Dedifferentiated amniotic fluid mesenchymal stem cell (primary cell): Measurements from ENCODE around the gene EIF3C.
"Not testable (repeated sequence)": the region's sequence is repeated elsewhere in the genome, so short reads cannot be mapped to it uniquely, and the experiment has no call there.

Experiments used
- DNase-seq: peaks from one replicate; pipeline ENCODE4 v3.0.0-alpha.2; 2016; ENCODE audit errors: extremely low spot score

EIF3C gene, protein sequence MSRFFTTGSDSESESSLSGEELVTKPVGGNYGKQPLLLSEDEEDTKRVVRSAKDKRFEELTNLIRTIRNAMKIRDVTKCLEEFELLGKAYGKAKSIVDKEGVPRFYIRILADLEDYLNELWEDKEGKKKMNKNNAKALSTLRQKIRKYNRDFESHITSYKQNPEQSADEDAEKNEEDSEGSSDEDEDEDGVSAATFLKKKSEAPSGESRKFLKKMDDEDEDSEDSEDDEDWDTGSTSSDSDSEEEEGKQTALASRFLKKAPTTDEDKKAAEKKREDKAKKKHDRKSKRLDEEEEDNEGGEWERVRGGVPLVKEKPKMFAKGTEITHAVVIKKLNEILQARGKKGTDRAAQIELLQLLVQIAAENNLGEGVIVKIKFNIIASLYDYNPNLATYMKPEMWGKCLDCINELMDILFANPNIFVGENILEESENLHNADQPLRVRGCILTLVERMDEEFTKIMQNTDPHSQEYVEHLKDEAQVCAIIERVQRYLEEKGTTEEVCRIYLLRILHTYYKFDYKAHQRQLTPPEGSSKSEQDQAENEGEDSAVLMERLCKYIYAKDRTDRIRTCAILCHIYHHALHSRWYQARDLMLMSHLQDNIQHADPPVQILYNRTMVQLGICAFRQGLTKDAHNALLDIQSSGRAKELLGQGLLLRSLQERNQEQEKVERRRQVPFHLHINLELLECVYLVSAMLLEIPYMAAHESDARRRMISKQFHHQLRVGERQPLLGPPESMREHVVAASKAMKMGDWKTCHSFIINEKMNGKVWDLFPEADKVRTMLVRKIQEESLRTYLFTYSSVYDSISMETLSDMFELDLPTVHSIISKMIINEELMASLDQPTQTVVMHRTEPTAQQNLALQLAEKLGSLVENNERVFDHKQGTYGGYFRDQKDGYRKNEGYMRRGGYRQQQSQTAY

DNA sequence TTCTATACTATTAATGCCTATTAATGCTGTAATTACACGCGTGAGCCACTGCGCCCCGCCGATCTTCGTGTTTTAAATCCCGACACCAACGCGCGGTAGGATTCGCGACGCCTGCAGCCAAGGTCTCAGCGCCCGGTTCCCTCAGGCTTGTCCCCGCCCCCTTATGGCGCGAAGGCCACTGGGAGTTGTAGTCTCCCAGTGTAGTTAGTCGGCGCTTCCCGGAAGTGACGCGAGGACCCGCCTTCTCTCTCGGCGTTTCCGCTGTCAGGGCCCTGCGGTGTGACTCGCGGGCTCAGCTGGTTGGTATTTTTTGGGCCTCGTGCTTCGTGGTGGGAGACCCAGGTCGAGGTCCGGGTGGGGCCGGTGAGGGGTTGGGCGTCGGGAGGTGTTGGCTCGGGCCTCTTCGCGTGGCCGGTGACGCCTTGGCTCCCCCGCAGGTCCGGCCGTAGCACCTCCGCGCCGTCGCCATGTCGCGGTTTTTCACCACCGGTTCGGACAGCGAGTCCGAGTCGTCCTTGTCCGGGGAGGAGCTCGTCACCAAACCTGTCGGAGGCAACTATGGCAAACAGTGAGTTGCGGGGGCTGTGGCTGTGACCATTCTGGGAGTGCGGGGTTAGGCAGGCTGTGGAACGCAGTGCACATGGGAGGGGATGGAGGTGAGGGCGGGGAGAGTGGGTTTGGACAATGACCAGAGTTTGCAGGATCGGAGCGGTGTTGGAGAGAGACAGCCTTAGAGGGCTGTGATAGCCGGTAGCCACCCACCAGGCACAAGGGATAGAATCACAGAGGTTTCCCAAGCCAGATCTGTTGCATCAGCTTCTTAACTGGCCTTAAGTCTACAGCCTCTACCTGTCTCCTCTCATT lies at the start of gene EIF3C:
Gene EIF3C, plus strand, starts transcription at position 245 of the 864 bp plus-strand sequence. Its CDS starts 223 bp downstream, at position 468.
- DNase-seq: not testable (repeated sequence)

- DNase-seq: not testable (repeated sequence)
Measured at GRCh38 chr16:28666264-28666663, 45.0 kb upstream of the EIF3C start.

- DNase-seq: not testable (repeated sequence)
Measured at GRCh38 chr16:28667480-28667879, 43.8 kb upstream of the EIF3C start.

GRCh38 chr16:28668199-28668598 lies 43.1 kb upstream of the EIF3C start:
- not testable (repeated sequence) for DNase-seq

DNA sequence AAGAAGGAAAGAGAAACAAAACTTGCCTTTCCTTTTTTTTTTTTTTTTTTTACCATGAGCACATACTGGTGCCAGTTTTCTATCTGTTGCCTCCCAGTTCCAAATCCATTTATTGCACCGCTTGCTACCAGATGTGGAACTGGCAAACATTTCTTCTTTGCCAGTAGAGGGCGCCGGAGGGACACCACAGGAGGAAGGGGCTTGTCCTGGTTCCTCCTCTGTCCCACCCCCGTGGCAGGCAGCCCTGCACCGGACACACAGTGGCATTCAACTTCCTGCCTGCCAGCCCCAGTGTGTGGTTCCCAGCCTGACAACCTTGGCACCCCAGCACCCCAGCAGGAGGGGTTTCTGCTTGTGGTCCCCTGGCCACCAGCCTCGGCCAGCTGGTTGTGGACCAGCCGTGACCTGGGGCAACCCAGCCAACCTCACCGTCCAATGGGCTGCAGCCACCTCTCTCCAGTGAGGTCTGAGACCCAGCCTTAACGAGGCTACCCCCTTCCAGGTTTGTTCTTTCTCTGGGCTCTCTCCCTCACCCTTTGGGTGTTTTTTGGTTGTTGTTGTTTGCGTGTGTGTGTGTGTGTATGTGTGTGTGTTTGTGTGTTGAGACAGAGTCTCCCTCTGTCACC lies 22.8 kb upstream of the EIF3C start:
- DNase-seq: not testable (repeated sequence)

DNA sequence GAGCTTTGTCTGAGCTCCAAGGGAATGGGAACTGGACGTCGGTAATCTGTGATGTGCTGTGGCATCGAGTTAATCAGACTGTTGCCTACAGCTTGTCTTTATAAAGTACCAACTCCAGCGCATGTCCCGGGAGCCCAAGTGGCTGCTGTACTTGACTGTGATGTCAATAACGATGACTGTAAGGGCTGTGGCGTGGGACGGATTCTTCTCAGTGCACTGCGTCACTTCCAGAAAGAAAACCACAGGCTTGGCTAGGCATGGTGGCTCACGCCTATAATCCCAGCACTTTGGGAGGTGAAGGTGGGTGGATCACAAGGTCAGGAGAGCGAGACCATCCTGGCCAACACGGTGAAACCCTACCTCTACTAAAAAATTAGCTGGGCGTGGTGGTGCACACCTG lies 21.8 kb upstream of the EIF3C start:
- not testable (repeated sequence) for DNase-seq

GRCh38 chr16:28691722-28692121 lies 19.5 kb upstream of the EIF3C start:
- DNase-seq: not testable (repeated sequence)

DNA sequence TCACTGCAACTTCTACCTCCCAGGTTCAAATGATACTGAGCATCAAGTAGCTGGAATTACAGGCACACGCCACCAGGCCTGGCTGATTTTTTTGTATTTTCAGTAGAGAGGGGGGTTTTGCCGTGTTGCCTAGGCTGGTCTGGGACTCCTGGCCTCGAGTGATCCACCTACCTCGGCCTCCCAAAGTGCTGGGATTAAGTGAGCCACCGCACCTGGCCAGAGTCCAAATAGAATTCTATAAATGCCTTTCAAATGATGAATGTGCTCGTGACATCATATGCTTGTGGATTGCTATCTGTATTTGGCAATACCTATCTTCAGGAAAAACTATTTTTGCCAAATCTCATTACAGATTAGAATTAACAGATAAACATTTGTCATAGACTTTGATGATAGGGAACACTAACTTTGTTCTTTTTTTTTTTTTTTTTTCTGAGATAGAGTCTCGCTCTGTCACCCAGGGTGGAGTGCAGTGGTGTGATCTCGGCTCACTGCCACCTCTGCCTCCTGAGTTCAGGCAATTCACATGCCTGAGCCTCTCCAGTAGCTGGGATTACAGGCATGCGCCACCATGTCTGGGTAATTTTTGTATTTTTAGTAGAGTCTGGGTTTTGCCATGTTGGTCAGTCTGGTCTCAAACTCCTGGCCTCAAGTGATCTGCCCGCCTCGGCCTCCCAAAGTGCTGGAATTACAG lies 17.9 kb upstream of the EIF3C start:
- not testable (repeated sequence) for DNase-seq

DNA sequence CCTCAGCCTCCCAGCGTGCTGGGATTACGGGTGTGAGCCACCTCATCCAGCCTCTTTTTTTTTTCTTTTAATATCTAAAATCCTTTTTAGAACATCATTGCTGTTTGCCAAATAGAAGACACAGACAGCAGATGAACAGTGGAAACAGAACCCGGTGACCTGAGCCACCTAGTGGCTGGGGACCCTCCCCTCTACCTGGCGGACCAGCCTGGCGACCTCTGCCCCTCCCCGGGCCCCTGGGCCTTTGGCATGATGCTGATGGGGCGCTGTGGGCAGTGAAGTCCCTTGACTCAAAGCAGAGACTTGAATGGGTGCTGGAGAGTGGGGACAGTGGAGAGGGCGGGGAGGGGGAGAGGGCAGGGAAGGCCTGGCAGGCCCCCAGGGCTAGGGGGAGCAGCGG lies 11.5 kb upstream of the EIF3C start:
- DNase-seq: not testable (repeated sequence)

GRCh38 chr16:28700349-28700748 lies 10.9 kb upstream of the EIF3C start:
- DNase-seq: not testable (repeated sequence)

DNA sequence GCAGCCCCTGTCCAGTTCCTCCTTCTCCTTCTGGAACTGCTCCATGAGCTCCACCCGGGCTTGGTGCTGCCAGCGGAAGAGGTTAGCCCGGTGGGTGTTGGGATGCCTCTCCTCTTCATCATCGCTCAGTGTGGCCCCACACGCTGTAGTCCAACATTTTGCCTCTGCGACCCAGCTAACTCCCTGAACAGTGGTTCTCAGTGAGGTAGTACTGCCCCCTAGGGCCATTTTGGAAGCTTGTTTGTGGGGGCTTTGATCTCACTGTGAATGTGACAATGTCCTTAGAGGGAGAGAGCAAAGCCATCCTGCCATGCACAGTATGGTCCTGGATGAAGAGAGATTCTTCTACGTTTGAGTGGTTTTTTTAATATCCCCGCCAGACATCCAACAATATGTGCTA lies 9.9 kb upstream of the EIF3C start:
- DNase-seq: not testable (repeated sequence)

DNA sequence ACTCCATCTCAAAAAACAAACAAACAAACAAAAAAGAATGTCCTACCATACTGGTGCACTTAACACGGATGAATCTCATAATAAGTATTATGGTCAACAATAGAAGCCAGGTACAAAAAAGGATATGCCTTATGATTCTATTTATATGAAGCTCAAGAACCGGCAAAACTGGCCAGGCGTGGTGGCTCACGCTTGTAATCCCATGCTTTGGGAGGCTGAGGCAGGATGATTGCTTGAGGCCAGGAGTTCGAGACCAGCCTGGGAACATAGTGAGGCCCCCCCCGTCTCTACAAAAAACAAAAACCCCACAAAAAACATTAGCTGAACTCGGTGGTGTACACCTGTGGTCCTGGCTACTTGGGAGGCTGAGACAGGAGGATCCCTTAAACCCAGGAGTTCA lies 7.0 kb upstream of the EIF3C start:
- DNase-seq: not testable (repeated sequence)

- not testable (repeated sequence) for DNase-seq
Measured at GRCh38 chr16:28722852-28723650, 11.8 kb downstream of the EIF3C start.

- DNase-seq: not testable (repeated sequence)
Measured at GRCh38 chr16:28731253-28731652, 20.0 kb downstream of the EIF3C start.

DNA sequence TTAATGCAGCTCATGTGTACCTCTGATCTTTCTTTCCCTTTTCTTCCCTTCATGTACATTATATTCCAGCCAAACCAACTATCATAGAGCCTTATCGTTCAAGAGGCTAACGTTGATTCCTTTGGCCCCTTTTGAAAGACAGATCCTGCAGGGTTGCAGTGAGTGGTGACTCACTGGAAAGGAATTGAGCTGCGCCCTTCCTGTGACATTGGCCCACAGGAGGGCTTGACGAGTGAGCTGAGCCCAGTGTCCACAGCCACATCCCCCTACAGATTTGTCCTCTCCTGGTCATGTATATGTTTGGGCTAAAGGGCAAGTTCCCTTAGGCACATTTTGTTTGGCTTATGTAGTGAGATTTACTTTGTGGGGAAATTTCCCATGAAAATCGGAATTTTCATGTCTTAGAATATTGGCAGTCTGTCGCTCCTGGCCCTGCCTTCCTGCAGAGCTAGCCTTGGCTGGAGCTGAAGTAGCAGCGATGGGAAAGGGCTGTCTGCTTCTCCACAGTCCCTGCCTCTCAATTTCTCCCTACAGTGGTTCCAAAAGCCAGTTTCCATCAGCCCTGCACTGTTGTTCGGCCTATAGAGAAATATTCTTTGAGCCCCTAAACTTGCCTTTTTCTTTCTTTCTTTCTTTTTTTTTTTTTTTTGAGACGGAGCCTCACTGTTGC lies 21.3 kb downstream of the EIF3C start:
- not testable (repeated sequence) for DNase-seq

DNA sequence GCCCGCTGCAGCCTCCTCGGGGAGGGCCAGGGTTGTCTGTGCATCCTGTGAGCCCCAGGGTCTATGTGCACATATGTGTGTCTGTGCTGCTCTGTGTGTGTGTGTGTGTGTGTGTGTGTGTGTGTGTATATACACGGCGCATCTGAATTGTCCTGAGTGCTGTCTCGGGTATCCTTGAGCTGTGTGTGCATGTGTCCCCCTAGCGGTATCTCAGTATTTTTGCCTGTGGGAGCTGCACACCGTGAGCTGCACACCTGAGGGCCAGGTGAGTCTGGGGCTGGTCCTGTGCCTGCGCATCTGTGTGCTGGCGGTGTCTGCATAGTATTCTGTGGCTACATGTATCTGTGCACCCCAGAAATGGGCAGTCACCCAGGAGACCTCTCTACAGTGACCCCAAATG lies 28.5 kb downstream of the EIF3C start:
- not testable (repeated sequence) for DNase-seq

DNA sequence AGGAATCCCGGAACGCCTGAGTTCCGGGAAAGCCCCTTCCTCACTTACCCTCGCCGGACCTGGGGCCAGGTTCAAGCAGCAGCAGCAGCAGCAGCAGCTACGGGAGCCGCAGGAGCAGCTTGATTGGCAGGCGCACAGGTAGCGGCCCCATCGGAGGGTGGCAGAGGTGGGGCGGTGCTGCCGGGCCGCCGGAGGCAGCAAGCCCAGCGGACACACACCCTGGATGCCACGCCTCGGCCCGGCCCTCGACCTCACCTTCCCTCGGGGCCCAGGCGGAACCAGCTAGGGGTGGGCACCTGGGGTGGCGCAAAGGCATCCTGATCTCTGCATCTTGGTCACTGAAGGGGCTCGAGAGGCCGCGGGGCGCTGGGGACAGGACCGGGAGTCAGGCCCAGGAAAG lies 29.4 kb downstream of the EIF3C start:
- not testable (repeated sequence) for DNase-seq

DNA sequence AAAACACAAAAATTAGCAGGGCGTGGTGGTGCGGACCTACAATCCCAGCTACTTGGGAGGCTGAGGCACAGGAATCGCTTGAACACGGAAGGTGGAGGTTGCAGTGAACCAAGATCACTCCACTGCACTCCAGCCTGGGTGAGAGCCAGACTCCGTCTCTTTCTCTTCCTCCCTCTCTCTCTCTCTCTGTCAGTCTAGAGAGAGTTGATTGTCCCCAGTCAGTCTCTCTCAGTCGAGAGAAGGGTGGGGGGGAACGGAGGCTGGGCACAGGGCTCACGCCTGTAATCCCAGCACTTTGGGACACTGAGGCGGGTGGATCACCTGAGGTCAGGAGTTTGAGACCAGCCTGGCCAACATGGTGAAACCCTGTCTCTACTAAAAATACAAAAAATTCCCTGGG lies 30.0 kb downstream of the EIF3C start:
- DNase-seq: not testable (repeated sequence)
